Measurements from ENCODE around the gene CRHR1. TPM values are rescaled to one million over a fixed set of nuclear protein-coding genes. Genes with fewer than 3 reads are reported as not detected.

The CRHR1 gene
- total RNA-seq, 1 donor from 2014 or later, result not detected

GRCh38 chr17:45837603-45838002 is 53.5 kb downstream of the CRHR1 start:
- no peak overlapping the region for H3K4me3 Mint-ChIP-seq (ENCODE audit: unreplicated experiment)
- H3K36me3 Mint-ChIP-seq (ENCODE audit: low read depth, unreplicated experiment), result no peaks in the 10 kb centered on the region
- DNase-seq (ENCODE audit: low spot score), result no peak
- H3K9me3 Mint-ChIP-seq (ENCODE audit: unreplicated experiment), result no peaks in the 10 kb centered on the region
- TF ChIP-seq, protein P1, sequence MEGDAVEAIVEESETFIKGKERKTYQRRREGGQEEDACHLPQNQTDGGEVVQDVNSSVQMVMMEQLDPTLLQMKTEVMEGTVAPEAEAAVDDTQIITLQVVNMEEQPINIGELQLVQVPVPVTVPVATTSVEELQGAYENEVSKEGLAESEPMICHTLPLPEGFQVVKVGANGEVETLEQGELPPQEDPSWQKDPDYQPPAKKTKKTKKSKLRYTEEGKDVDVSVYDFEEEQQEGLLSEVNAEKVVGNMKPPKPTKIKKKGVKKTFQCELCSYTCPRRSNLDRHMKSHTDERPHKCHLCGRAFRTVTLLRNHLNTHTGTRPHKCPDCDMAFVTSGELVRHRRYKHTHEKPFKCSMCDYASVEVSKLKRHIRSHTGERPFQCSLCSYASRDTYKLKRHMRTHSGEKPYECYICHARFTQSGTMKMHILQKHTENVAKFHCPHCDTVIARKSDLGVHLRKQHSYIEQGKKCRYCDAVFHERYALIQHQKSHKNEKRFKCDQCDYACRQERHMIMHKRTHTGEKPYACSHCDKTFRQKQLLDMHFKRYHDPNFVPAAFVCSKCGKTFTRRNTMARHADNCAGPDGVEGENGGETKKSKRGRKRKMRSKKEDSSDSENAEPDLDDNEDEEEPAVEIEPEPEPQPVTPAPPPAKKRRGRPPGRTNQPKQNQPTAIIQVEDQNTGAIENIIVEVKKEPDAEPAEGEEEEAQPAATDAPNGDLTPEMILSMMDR (IDR thresholded peaks at IDR 0.05; ENCODE audit: unreplicated experiment), result no peak
- H3K4me1 Mint-ChIP-seq (ENCODE audit: unreplicated experiment), result no peaks in the 10 kb centered on the region
- no peak overlapping the region for H3K27ac Mint-ChIP-seq (ENCODE audit: unreplicated experiment)
- no peaks in the 10 kb centered on the region for H3K27me3 Mint-ChIP-seq (ENCODE audit: unreplicated experiment)

DNA sequence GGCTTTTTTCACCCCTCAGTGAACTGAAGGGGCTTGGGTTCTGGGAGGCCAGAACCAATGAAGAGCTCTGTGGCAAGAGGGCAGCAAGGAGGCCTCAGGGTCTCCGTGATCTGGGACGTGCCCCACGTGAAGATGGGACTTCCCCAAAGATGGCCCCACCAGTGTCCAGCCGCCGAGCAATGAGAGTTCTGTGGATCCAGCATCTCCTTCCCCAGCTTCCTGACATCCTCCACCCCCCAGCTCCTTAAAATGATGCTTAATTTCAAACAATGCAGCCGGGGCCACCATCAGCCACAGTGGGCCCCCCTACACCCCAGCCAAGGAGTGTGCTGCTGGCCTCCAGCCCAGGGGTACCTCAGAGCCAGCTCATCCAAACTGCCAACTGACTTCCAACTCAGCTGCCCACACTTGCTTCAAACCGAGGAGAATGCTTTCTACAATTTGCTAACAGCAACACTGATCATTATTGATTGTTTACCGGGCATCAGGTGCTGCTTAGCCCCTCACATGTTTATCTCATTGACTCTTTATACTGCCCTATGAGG is 54.7 kb downstream of the CRHR1 start:
- H3K27ac Mint-ChIP-seq (ENCODE audit: unreplicated experiment), result no peak overlapping the region
- TF ChIP-seq, protein P1 (IDR thresholded peaks at IDR 0.05; ENCODE audit: unreplicated experiment), result no peak
- H3K9me3 Mint-ChIP-seq (ENCODE audit: unreplicated experiment), result no peaks in the 10 kb centered on the region
- H3K36me3 Mint-ChIP-seq (ENCODE audit: low read depth, unreplicated experiment), result no peaks in the 10 kb centered on the region
- H3K27me3 Mint-ChIP-seq (ENCODE audit: unreplicated experiment), result no peaks in the 10 kb centered on the region
- no peaks in the 10 kb centered on the region for H3K4me1 Mint-ChIP-seq (ENCODE audit: unreplicated experiment)
- no peak overlapping the region for H3K4me3 Mint-ChIP-seq (ENCODE audit: unreplicated experiment)
- no peak for DNase-seq (ENCODE audit: low spot score)

- Mint-ChIP-seq H3K36me3 (ENCODE audit: low read depth, unreplicated experiment) (no peaks in the 10 kb centered on the region), H3K4me3 (ENCODE audit: unreplicated experiment) (no peak overlapping the region), H3K27me3 (ENCODE audit: unreplicated experiment) (no peaks in the 10 kb centered on the region), H3K9me3 (ENCODE audit: unreplicated experiment) (no peaks in the 10 kb centered on the region), H3K4me1 (ENCODE audit: unreplicated experiment) (no peaks in the 10 kb centered on the region), H3K27ac (ENCODE audit: unreplicated experiment) (no peak overlapping the region)
- no peak for DNase-seq (ENCODE audit: low spot score)
- TF ChIP-seq, protein P1 (IDR thresholded peaks at IDR 0.05; ENCODE audit: unreplicated experiment), result no peak
Measured at GRCh38 chr17:45839442-45839841, 55.3 kb downstream of the CRHR1 start.

DNA sequence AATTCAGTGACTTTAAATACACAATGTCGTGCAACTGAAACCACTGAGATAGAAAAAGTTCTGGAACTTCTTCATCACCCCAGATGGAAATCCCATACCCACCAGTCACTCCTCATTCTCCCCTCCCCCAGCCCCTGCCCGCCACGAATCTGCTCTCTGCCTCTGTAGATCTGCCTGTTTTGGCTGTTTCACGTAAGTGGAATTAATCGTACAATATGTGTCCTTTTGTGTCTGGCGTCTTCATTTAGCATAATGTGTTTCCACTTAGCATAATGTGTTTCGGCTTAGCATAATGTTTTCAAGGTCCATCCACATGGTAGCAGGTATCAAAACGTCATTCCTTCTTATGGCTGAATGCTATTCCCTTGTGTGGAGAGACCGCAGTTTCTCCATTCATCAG is 57.1 kb downstream of the CRHR1 start:
- H3K27me3 Mint-ChIP-seq (ENCODE audit: unreplicated experiment), result peaks cover 1% of the 10 kb centered on the region
- no peak overlapping the region for H3K27ac Mint-ChIP-seq (ENCODE audit: unreplicated experiment)
- H3K36me3 Mint-ChIP-seq (ENCODE audit: low read depth, unreplicated experiment), result no peaks in the 10 kb centered on the region
- no peaks in the 10 kb centered on the region for H3K4me1 Mint-ChIP-seq (ENCODE audit: unreplicated experiment)
- no peak for DNase-seq (ENCODE audit: low spot score)
- TF ChIP-seq, protein P1 (IDR thresholded peaks at IDR 0.05; ENCODE audit: unreplicated experiment), result no peak
- no peak overlapping the region for H3K4me3 Mint-ChIP-seq (ENCODE audit: unreplicated experiment)
- H3K9me3 Mint-ChIP-seq (ENCODE audit: unreplicated experiment), result no peaks in the 10 kb centered on the region

DNA sequence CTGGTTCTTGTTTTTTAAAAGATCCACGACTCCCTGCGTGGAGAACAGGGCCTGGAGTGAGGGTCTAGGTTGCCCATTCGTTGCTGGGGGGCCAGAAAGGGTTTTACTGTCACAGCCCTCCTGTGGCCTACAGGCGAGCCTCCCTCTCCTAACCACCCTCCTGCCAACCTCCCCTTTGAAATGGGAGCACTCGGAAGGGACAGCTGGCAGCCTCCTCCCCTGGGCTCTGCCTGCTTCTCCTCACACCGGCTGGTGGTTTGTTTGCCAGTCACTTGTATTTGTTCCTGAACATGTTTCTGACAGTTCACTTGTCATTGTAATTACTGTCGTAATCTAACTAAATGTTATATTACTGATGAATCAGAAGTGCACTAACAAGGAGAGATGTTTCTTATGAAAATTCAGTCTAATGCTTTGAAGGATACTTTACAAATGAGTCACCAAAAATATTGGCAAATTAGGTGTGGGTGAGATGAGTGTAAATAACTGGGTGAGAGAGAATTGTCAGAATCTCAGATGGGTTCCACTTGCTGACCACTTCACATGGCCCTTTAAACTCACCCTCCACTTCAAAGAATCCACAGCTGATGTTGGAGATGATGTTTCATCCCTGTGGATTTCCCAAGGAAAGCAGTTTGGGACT is 57.9 kb downstream of the CRHR1 start:
- no peaks in the 10 kb centered on the region for H3K4me1 Mint-ChIP-seq (ENCODE audit: unreplicated experiment)
- no peaks in the 10 kb centered on the region for H3K36me3 Mint-ChIP-seq (ENCODE audit: low read depth, unreplicated experiment)
- H3K9me3 Mint-ChIP-seq (ENCODE audit: unreplicated experiment), result no peaks in the 10 kb centered on the region
- no peak overlapping the region for H3K4me3 Mint-ChIP-seq (ENCODE audit: unreplicated experiment)
- DNase-seq (ENCODE audit: low spot score), result no peak
- H3K27ac Mint-ChIP-seq (ENCODE audit: unreplicated experiment), result no peak overlapping the region
- peaks cover 1% of the 10 kb centered on the region for H3K27me3 Mint-ChIP-seq (ENCODE audit: unreplicated experiment)
- TF ChIP-seq, protein P1 (IDR thresholded peaks at IDR 0.05; ENCODE audit: unreplicated experiment), result no peak
